Heart right ventricle (tissue), 16 donors: ENCODE results near the gene N4BP3. TPM values are rescaled to one million over a fixed set of nuclear protein-coding genes. Genes with fewer than 3 reads are reported as not detected.
A peak's percentile ranks its signal among the peaks of the same experiment; 100 is the strongest.

ENCODE experiments used
- ATAC-seq, 8 donors: fragments of 200-7000 bp; cut with Tn5 transposase; one replicate each; pipeline ENCODE4 v1.9.1; 2020; ENCODE audit warnings: mild to moderate bottlenecking in 8 of 8, moderate library complexity in 8 of 8, moderate number of reproducible peaks in 1 of 8
- DNase-seq, 2 donors: peaks; one replicate each; pipeline ENCODE4 v3.0.0-alpha.2; 2020
- H3K27ac ChIP-seq, 10 donors: fragments of 200-600 bp; sonication (generic) in 2 of 10; one replicate each; pipeline versions ENCODE4 v1.5.0 to v1.8.0; 2020 to 2022; ENCODE audit warnings: mild to moderate bottlenecking in 3 of 10
- H3K27me3 ChIP-seq, 7 donors: fragments of 200-600 bp; one replicate each; pipeline ENCODE4 v1.8.0; 2021 to 2022; ENCODE audit warnings: mild to moderate bottlenecking in 2 of 7
- H3K36me3 ChIP-seq, 9 donors: fragments of 200-600 bp; sonication (generic) in 1 of 9; one replicate each; pipeline versions ENCODE4 v1.5.0 to v1.8.0; 2020 to 2022; ENCODE audit warnings: mild to moderate bottlenecking in 2 of 9
- H3K4me1 ChIP-seq, 9 donors: fragments of 200-600 bp; sonication (generic) in 1 of 9; one replicate each; pipeline versions ENCODE4 v1.5.0 to v1.8.0; 2020 to 2022; ENCODE audit warnings: mild to moderate bottlenecking in 4 of 9
- H3K4me3 ChIP-seq, 10 donors: fragments of 200-600 bp; sonication (generic) in 2 of 10; one replicate each; pipeline versions ENCODE4 v1.5.0 to v1.8.0; 2020 to 2022; ENCODE audit warnings: mild to moderate bottlenecking in 7 of 10, moderate library complexity in 2 of 10
- H3K9me3 ChIP-seq, 11 donors: fragments of 200-600 bp in 10 of 11; sonication (generic) in 2 of 11; one replicate each; pipeline versions ENCODE4 v1.5.0 to v1.8.0; 2013 to 2022; ENCODE audit warnings: mild to moderate bottlenecking in 2 of 11, control low read depth in 1 of 11, moderate library complexity in 1 of 11
- WGBS, 2 donors: extraction: QIAGEN DNeasy Blood & Tissue Kit; methylation state at CpG; one replicate each; pipeline ENCODE4 v1.1.7; 2013; ENCODE audit warnings: inconsistent platforms in 1 of 2; 5-methylcytosine and 5-hydroxymethylcytosine counted together
- intact Hi-C, 10 donors: fragments of 100-400 bp; cut with DNase I; formaldehyde crosslinking; loops; one replicate each; pipeline versions ENCODE4 v1.11.1 to v1.14.2; 2022
- polyA plus RNA-seq, 2 donors: library from polyadenylated mRNA; stranded (reverse); fragments of 200-250 nt; gene quantifications; one replicate each; pipeline ENCODE4 v1.2.3, GENCODE V29; 2013
- total RNA-seq, 10 donors: library from RNA; stranded (reverse); fragmentation: NEBNext Ultra II Directional in 3 of 10; extraction: Animal tissue kit (Norgen Biotek cat#: 25700) in 3 of 10; gene quantifications; one replicate each; pipeline versions ENCODE4 v1.2.1 to v1.2.4, GENCODE V29; 2021 to 2023
- TF ChIP-seq, protein P1 (sequence below), 9 donors: fragments of 200-600 bp; sonication (generic) in 2 of 9; IDR thresholded peaks; one replicate each; pipeline versions ENCODE4 v1.5.0 to v1.8.0; 2021 to 2022; ENCODE audit warnings: antibody characterized with exemption in 9 of 9, mild to moderate bottlenecking in 5 of 9, moderate library complexity in 1 of 9
- donor health status: Arrhythmogenic right ventricular cardiomyopathy.
- donor health status: ischemic (EF 13 %, LVEDD 7.1; RV severe dilation, severe dysfunction).
- donor health status: healthy with polysubstance abuse.
- donor health status: DM: no; HTN: yes; CAD: no.
- donor health status: DM: no; HTN: no; CAD: no.
- donor health status: ischemic (EF 25% LVEDD 6.9; RV normal size, moderate dysfunction).
- donor health status: ischemic (EF 25% LVEDD 5.7; RV mildly dilated, moderate dysfunction).
- donor health status: healthy.
- donor health status: DM: yes; HTN: yes; CAD: no.
- donor health status: Ischemic cardiomyopathy.
- donor health status: ischemic (EF 35%, LVEDD 5.7; RV mildly dilated, moderate dysfunction).
- donor health status: nonischemic (EF 11% LVEDD 7.7; RV severe dilation, severe dysfunction).
- donor health status: DM: yes; HTN: yes; CAD: no.
- donor health status: PGD.
- donor health status: ischemic (EF 29% LVEDD 5.4; RV normal size, mild dysfunction).
- donor health status: nonischemic (EF 23%, LVEDD 6.1; RV moderate dilation, normal function).

The N4BP3 gene
- total and polyA plus RNA-seq, 12 donors: 1.1 to 5.5 (median 2.8) TPM

DNA sequence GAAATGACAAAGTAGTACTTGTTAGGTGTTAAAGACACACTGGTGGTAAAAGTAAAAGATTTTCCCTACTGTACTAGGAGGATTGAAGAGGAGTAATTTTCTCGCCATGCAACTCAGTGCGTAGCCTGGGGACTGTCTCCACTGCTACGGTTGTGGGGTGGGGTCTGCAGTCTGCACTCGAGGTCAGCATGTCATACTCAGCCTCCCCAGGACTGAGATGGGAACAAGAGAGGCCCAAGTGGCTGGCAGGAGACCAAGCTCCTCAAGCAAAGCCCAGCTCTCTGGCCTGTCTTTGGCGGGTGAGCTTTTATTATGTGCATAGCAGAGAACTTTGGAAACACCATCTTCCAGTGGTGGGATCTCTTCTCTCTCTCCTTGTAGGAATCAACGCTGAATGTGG, 29.9 kb downstream of the N4BP3 start:
- Histone ChIP-seq H3K27ac (peak overlapping the region in 1 of 10 donors; percentile 26), H3K36me3 (peaks cover 0 to 100% (median 46%) of the 10 kb centered on the region in 9 donors), H3K9me3 (no peaks in the 10 kb centered on the region), H3K4me3 (no peak overlapping the region), H3K4me1 (peaks cover 0 to 14% (median 6%) of the 10 kb centered on the region in 9 donors), H3K27me3 (no peaks in the 10 kb centered on the region)
- DNase-seq (no peak), ATAC-seq (no peak)
- 76 to 81% methylated on average over 6 of the region's 6 CpGs for WGBS, 2 donors
- TF ChIP-seq, protein P1, sequence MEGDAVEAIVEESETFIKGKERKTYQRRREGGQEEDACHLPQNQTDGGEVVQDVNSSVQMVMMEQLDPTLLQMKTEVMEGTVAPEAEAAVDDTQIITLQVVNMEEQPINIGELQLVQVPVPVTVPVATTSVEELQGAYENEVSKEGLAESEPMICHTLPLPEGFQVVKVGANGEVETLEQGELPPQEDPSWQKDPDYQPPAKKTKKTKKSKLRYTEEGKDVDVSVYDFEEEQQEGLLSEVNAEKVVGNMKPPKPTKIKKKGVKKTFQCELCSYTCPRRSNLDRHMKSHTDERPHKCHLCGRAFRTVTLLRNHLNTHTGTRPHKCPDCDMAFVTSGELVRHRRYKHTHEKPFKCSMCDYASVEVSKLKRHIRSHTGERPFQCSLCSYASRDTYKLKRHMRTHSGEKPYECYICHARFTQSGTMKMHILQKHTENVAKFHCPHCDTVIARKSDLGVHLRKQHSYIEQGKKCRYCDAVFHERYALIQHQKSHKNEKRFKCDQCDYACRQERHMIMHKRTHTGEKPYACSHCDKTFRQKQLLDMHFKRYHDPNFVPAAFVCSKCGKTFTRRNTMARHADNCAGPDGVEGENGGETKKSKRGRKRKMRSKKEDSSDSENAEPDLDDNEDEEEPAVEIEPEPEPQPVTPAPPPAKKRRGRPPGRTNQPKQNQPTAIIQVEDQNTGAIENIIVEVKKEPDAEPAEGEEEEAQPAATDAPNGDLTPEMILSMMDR (IDR thresholded peaks at IDR 0.05): no peak
- intact Hi-C loops: no loop called here

GRCh38 chr5:178143901-178144300, 30.6 kb downstream of the N4BP3 start:
- intact Hi-C loops: no loop called here
- ATAC-seq (peak; percentile 51 to 83 (median 76)), DNase-seq (peak; percentile 58 to 70)
- Histone ChIP-seq H3K27ac (peak overlapping the region in 2 of 10 donors; percentile 9 to 26), H3K4me3 (no peak overlapping the region), H3K4me1 (peaks cover 0 to 14% (median 6%) of the 10 kb centered on the region in 9 donors), H3K27me3 (no peaks in the 10 kb centered on the region), H3K9me3 (no peaks in the 10 kb centered on the region), H3K36me3 (peaks cover 0 to 100% (median 53%) of the 10 kb centered on the region in 9 donors)
- 37 to 55% methylated on average over 10 of the region's 10 CpGs for WGBS, 2 donors
- TF ChIP-seq, protein P1 (IDR thresholded peaks at IDR 0.05): no peak

- no peak overlapping the region for H3K4me3 ChIP-seq
- 64 to 65% methylated on average over 14 of the region's 14 CpGs for WGBS, 2 donors
- peaks cover 0 to 16% (median 7%) of the 10 kb centered on the region in 9 donors for H3K4me1 ChIP-seq
- no peaks in the 10 kb centered on the region for H3K9me3 ChIP-seq
- H3K27me3 ChIP-seq: no peaks in the 10 kb centered on the region
- peak; percentile 48 to 51 for DNase-seq
- intact Hi-C loops: loop anchor here in 9 of 10 donors (1.0 to 5.0 kb wide), 4 partner anchors 34 to 70 kb away; partner anchors contain the start of gene N4BP3 (in 1 of the 9)
- H3K27ac ChIP-seq: no peak overlapping the region
- peak; percentile 26 to 59 (median 44) for ATAC-seq
- peaks cover 0 to 100% (median 67%) of the 10 kb centered on the region in 9 donors for H3K36me3 ChIP-seq
- TF ChIP-seq, protein P1 (IDR thresholded peaks at IDR 0.05): peak; percentile 44 to 76 (median 69)
These were observed 32.9 kb downstream of the N4BP3 start for GRCh38 chr5:178145965-178146820.

DNA sequence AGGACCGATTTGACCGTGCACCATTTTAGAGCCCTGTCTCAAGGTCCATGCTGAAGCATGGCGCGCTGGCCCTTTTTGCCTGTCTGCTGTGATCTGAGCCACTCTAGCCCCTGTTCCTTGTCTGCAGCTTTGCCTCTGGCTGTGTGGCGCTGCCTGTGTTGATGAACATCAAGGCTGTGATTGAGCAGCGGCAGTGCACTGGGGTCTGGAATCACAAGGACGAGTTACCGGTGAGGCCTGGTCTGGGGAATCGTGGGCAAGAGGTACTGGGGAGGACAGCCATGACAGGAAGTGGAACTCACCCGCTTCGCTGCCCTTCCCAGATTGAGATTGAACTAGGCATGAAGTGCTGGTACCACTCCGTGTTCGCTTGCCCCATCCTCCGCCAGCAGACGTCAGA, 34.1 kb downstream of the N4BP3 start:
- no peak overlapping the region for H3K27ac ChIP-seq
- 88 to 93% methylated on average over 15 of the region's 15 CpGs for WGBS, 2 donors
- no peaks in the 10 kb centered on the region for H3K9me3 ChIP-seq
- intact Hi-C loops: loop anchor here in 7 of 10 donors (5.0 kb wide), 2 partner anchors 35 to 70 kb away; partner anchors contain the start of gene N4BP3 (in 1 of the 7)
- no peaks in the 10 kb centered on the region for H3K27me3 ChIP-seq
- TF ChIP-seq, protein P1 (IDR thresholded peaks at IDR 0.05): no peak
- ATAC-seq: no peak
- H3K36me3 ChIP-seq: peaks cover 0 to 94% (median 67%) of the 10 kb centered on the region in 9 donors
- DNase-seq: no peak
- H3K4me3 ChIP-seq: no peak overlapping the region
- peaks cover under 1 to 27% (median 15%) of the 10 kb centered on the region in 9 donors for H3K4me1 ChIP-seq
